ENCODE data around the gene IL22RA1. TPM values are rescaled to one million over a fixed set of nuclear protein-coding genes. Genes with fewer than 3 reads are reported as not detected.

The IL22RA1 gene
- polyA plus RNA-seq, 2 of the 4 experiments (the other 2 are of a cell fraction): 1.5 to 1.7 TPM

- Histone ChIP-seq H3K27ac (no peak overlapping the region), H3K4me3 (no peak overlapping the region), H3K9me3 (no peaks in the 10 kb centered on the region), H3K4me1 (no peaks in the 10 kb centered on the region), H3K4me2 (no peak overlapping the region)
- DNase-seq (ENCODE audit: low read depth in 1 of 2, low spot score in 1 of 2): no peak
- POLR2A ChIA-PET: no interaction called here
- CTCF ChIA-PET: interaction anchor here (0.7 to 1.5 kb wide), 5 partner anchors 11 to 30 kb away, joined by 3 to 7 read pairs (median 3); no protein-coding TSS in a partner anchor
- no peak for FAIRE-seq
- 91% methylated on average over 12 of the region's 12 CpGs for WGBS (ENCODE audit: missing lambda C conversion rate)
- TF ChIP-seq ESRRA (IDR thresholded peaks at IDR 0.05; ENCODE audit: borderline replicate concordance, low read length) (no peak), RFX5 (IDR thresholded peaks at IDR 0.05) (no peak), EP300 (IDR thresholded peaks at IDR 0.05) (no peak), SREBF2 (IDR thresholded peaks at IDR 0.05) (no peak), MAZ (IDR thresholded peaks at IDR 0.05; ENCODE audit: borderline replicate concordance, low read depth, low read length) (no peak), CEBPB (IDR thresholded peaks at IDR 0.05) (no peak), POLR2AphosphoS2 (conservative IDR thresholded peaks at IDR 0.05; ENCODE audit: low read length) (no peak), JUN (IDR thresholded peaks at IDR 0.05) (no peak), ZFP36 (IDR thresholded peaks at IDR 0.05; ENCODE audit: borderline replicate concordance, partially characterized antibody) (no peak), ZC3H11A (IDR thresholded peaks at IDR 0.05) (no peak), CHD2 (IDR thresholded peaks at IDR 0.05; ENCODE audit: low read length, partially characterized antibody) (no peak), POLR2A (IDR thresholded peaks at IDR 0.05; ENCODE audit: low read length) (no peak), GATA3 (IDR thresholded peaks at IDR 0.05; ENCODE audit: borderline replicate concordance) (no peak), SMC3 (IDR thresholded peaks at IDR 0.05) (no peak), CBX2 (IDR thresholded peaks at IDR 0.05; ENCODE audit: borderline replicate concordance, low read depth) (no peak), RCOR1 (IDR thresholded peaks at IDR 0.05; ENCODE audit: low read depth, low read length) (no peak), CHD4 (IDR thresholded peaks at IDR 0.05; ENCODE audit: borderline replicate concordance) (no peak), RARB (CRISPR knock-in tag; IDR thresholded peaks at IDR 0.05) (no peak)
- TF ChIP-seq, protein P1, sequence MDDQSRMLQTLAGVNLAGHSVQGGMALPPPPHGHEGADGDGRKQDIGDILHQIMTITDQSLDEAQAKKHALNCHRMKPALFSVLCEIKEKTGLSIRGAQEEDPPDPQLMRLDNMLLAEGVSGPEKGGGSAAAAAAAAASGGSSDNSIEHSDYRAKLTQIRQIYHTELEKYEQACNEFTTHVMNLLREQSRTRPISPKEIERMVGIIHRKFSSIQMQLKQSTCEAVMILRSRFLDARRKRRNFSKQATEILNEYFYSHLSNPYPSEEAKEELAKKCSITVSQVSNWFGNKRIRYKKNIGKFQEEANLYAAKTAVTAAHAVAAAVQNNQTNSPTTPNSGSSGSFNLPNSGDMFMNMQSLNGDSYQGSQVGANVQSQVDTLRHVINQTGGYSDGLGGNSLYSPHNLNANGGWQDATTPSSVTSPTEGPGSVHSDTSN (IDR thresholded peaks at IDR 0.05): no peak
- no peak for ATAC-seq
Measured at GRCh38 chr1:24169286-24169685, 26.3 kb upstream of the IL22RA1 start.

DNA sequence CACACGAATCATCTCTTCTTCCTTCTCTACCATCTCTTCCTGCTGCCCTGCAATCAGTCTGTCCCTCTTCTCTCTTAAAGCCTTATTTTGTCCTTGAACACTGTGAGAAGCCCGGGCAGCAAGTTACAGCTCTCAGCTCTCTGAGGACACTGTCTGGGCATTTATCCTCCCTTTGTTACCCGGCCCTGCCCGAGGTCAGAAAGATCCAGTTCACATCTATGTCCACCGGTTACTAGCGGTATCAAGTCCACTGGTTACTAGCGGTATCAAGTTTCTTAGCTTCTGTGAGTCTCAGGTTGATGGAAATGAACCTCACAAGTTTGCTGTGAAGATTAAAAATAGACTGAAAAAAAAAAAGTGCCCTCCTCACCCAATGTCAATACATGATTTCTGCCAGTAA, 25.3 kb upstream of the IL22RA1 start:
- Histone ChIP-seq H3K4me1 (no peaks in the 10 kb centered on the region), H3K27ac (no peak overlapping the region), H3K4me2 (no peak overlapping the region), H3K4me3 (no peak overlapping the region), H3K9me3 (no peaks in the 10 kb centered on the region)
- 88% methylated on average over 7 of the region's 7 CpGs for WGBS (ENCODE audit: missing lambda C conversion rate)
- no peak for TF ChIP-seq FOXS1 (CRISPR knock-in tag; IDR thresholded peaks at IDR 0.05)
- TF ChIP-seq TP53 (CRISPR knock-in tag; IDR thresholded peaks at IDR 0.05): no peak
- TF ChIP-seq, protein P1 (IDR thresholded peaks at IDR 0.05): no peak
- TF ChIP-seq FOSB (CRISPR knock-in tag; IDR thresholded peaks at IDR 0.05): no peak
- TF ChIP-seq ZSCAN20 (CRISPR knock-in tag; IDR thresholded peaks at IDR 0.05): no peak
- no peak for TF ChIP-seq USF2 (IDR thresholded peaks at IDR 0.05)
- no peak for TF ChIP-seq RARB (CRISPR knock-in tag; IDR thresholded peaks at IDR 0.05)
- TF ChIP-seq ZFP36 (IDR thresholded peaks at IDR 0.05; ENCODE audit: borderline replicate concordance, partially characterized antibody): no peak
- no peak for TF ChIP-seq SREBF2 (IDR thresholded peaks at IDR 0.05)
- TF ChIP-seq, protein P2, sequence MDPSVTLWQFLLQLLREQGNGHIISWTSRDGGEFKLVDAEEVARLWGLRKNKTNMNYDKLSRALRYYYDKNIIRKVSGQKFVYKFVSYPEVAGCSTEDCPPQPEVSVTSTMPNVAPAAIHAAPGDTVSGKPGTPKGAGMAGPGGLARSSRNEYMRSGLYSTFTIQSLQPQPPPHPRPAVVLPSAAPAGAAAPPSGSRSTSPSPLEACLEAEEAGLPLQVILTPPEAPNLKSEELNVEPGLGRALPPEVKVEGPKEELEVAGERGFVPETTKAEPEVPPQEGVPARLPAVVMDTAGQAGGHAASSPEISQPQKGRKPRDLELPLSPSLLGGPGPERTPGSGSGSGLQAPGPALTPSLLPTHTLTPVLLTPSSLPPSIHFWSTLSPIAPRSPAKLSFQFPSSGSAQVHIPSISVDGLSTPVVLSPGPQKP (IDR thresholded peaks at IDR 0.05; ENCODE audit: low read depth, low read length): no peak
- no peak for TF ChIP-seq HOXB5 (CRISPR knock-in tag; IDR thresholded peaks at IDR 0.05)
- no peak for TF ChIP-seq MAFK (IDR thresholded peaks at IDR 0.05; ENCODE audit: partially characterized antibody)
- no peak for TF ChIP-seq HDAC2 (IDR thresholded peaks at IDR 0.05)
- TF ChIP-seq POLR2A (IDR thresholded peaks at IDR 0.05; ENCODE audit: low read length): no peak
- ATAC-seq (no peak), FAIRE-seq (no peak), DNase-seq (ENCODE audit: low read depth in 1 of 2, low spot score in 1 of 2) (no peak)
- ChIA-PET CTCF (interaction anchor here (0.9 to 1.9 kb wide), 6 partner anchors 10 to 225 kb away, joined by 3 to 7 read pairs (median 3); no protein-coding TSS in a partner anchor), POLR2A (no interaction called here)

Data from A549 (cell line).